ENCODE data around the gene FNDC11.

FNDC11 gene

GRCh38 chr20:63582382-63583063, 28.6 kb downstream of the FNDC11 start:
- DNase-seq (ENCODE audit: low spot score), result no peak

- no peak for DNase-seq (ENCODE audit: low spot score)
Observed at GRCh38 chr20:63585616-63586565, 31.9 kb downstream of the FNDC11 start.

- no peak for DNase-seq (ENCODE audit: low spot score)
Observed at GRCh38 chr20:63586797-63587196, 32.8 kb downstream of the FNDC11 start.

GRCh38 chr20:63587256-63587655, 33.3 kb downstream of the FNDC11 start:
- no peak for DNase-seq (ENCODE audit: low spot score)

GRCh38 chr20:63587776-63588591, 34.0 kb downstream of the FNDC11 start:
- no peak for DNase-seq (ENCODE audit: low spot score)

GRCh38 chr20:63588641-63589041, 34.7 kb downstream of the FNDC11 start:
- no peak for DNase-seq (ENCODE audit: low spot score)

GRCh38 chr20:63589261-63590217, 35.6 kb downstream of the FNDC11 start:
- DNase-seq (ENCODE audit: low spot score), result no peak

- no peak for DNase-seq (ENCODE audit: low spot score)
Observed at GRCh38 chr20:63590218-63591146, 36.5 kb downstream of the FNDC11 start.

GRCh38 chr20:63591147-63591533, 37.2 kb downstream of the FNDC11 start:
- no peak for DNase-seq (ENCODE audit: low spot score)

- DNase-seq (ENCODE audit: low spot score), result no peak
Observed at GRCh38 chr20:63591786-63592355, 37.9 kb downstream of the FNDC11 start.

- DNase-seq (ENCODE audit: low spot score), result no peak
Observed at GRCh38 chr20:63592661-63593060, 38.7 kb downstream of the FNDC11 start.

GRCh38 chr20:63594043-63594561, 40.1 kb downstream of the FNDC11 start:
- no peak for DNase-seq (ENCODE audit: low spot score)

- no peak for DNase-seq (ENCODE audit: low spot score)
Observed at GRCh38 chr20:63595416-63596127, 41.6 kb downstream of the FNDC11 start.

GRCh38 chr20:63596423-63596822, 42.5 kb downstream of the FNDC11 start:
- no peak for DNase-seq (ENCODE audit: low spot score)

GRCh38 chr20:63597651-63598478, 43.9 kb downstream of the FNDC11 start:
- no peak for DNase-seq (ENCODE audit: low spot score)

- no peak for DNase-seq (ENCODE audit: low spot score)
Observed at GRCh38 chr20:63598479-63599395, 44.8 kb downstream of the FNDC11 start.

All from germinal center (tissue), 1 donor.